ENCODE results near the gene CAPZB.

The CAPZB gene

GRCh38 chr1:19468397-19468956, 16.9 kb downstream of the CAPZB start:
- DNase-seq (ENCODE audit: low spot score) = no peak

GRCh38 chr1:19467199-19468187, 17.8 kb downstream of the CAPZB start:
- DNase-seq (ENCODE audit: low spot score) = no peak

GRCh38 chr1:19466112-19466561, 19.2 kb downstream of the CAPZB start:
- DNase-seq (ENCODE audit: low spot score) = no peak

GRCh38 chr1:19465650-19466049, 19.7 kb downstream of the CAPZB start:
- no peak for DNase-seq (ENCODE audit: low spot score)

GRCh38 chr1:19465123-19465522, 20.2 kb downstream of the CAPZB start:
- peak; percentile 44 for DNase-seq (ENCODE audit: low spot score)

GRCh38 chr1:19464696-19465095, 20.6 kb downstream of the CAPZB start:
- DNase-seq (ENCODE audit: low spot score) = no peak

GRCh38 chr1:19463504-19463803, 21.9 kb downstream of the CAPZB start:
- DNase-seq (ENCODE audit: low spot score) = no peak

- DNase-seq (ENCODE audit: low spot score) = no peak
Measured at GRCh38 chr1:19462781-19463503, 22.4 kb downstream of the CAPZB start.

- DNase-seq (ENCODE audit: low spot score) = no peak
Measured at GRCh38 chr1:19461220-19461554, 24.2 kb downstream of the CAPZB start.

- no peak for DNase-seq (ENCODE audit: low spot score)
Measured at GRCh38 chr1:19460535-19461219, 24.7 kb downstream of the CAPZB start.

GRCh38 chr1:19458815-19459417, 26.4 kb downstream of the CAPZB start:
- DNase-seq (ENCODE audit: low spot score) = no peak

- no peak for DNase-seq (ENCODE audit: low spot score)
Measured at GRCh38 chr1:19457607-19458006, 27.7 kb downstream of the CAPZB start.

GRCh38 chr1:19456968-19457441, 28.3 kb downstream of the CAPZB start:
- DNase-seq (ENCODE audit: low spot score) = no peak

GRCh38 chr1:19455353-19455752, 30.0 kb downstream of the CAPZB start:
- DNase-seq (ENCODE audit: low spot score) = no peak

GRCh38 chr1:19454265-19455146, 30.8 kb downstream of the CAPZB start:
- no peak for DNase-seq (ENCODE audit: low spot score)

GRCh38 chr1:19453741-19454201, 31.6 kb downstream of the CAPZB start:
- DNase-seq (ENCODE audit: low spot score) = no peak

- peak; percentile 89 for DNase-seq (ENCODE audit: low spot score)
Measured at GRCh38 chr1:19452221-19452663, 33.1 kb downstream of the CAPZB start.

GRCh38 chr1:19450811-19451515, 34.4 kb downstream of the CAPZB start:
- DNase-seq (ENCODE audit: low spot score) = peak; percentile 71

- no peak for DNase-seq (ENCODE audit: low spot score)
Measured at GRCh38 chr1:19449454-19450228, 35.7 kb downstream of the CAPZB start.
